Gastrocnemius medialis (tissue), 4 donors: ENCODE results near the gene PIAS4.

ENCODE experiments used
- CTCF ChIP-seq, 5 experiments: fragments of 450-650 bp in 3 of 5; fragments of 200-600 bp in 2 of 5; sonication (generic) in 2 of 5; IDR thresholded peaks in 4 of 5; conservative IDR thresholded peaks in 1 of 5; 1 replicate in 4 of 5; 2 replicates in 1 of 5; pipeline ENCODE4 v1.5.1; 2016 to 2019; ENCODE audit warnings: antibody characterized with exemption in 5 of 5, mild to moderate bottlenecking in 3 of 5, moderate library complexity in 3 of 5
- POLR2A ChIP-seq, 2 donors: fragments of 450-650 bp; IDR thresholded peaks; one replicate each; pipeline ENCODE4 v1.6.1; 2017; ENCODE audit warnings: antibody characterized with exemption in 2 of 2, mild to moderate bottlenecking in 2 of 2, moderate library complexity in 2 of 2

GRCh38 chr19:4058693-4059452, 51.3 kb downstream of the PIAS4 start:
- TF ChIP-seq CTCF (IDR thresholded peaks at IDR 0.05 in 4 of 5, conservative IDR thresholded peaks at IDR 0.05 in 1 of 5) (no peak), POLR2A (IDR thresholded peaks at IDR 0.05) (no peak)
